Prostate gland (tissue), 2 donors: Measurements from ENCODE around the gene CDHR5.

Experiments
- CTCF ChIP-seq, 4 experiments: fragments of 200-600 bp in 2 of 4; fragments of 450-650 bp in 2 of 4; sonication (generic) in 2 of 4; IDR thresholded peaks; 1 replicate in 3 of 4; 2 replicates in 1 of 4; pipeline ENCODE4 v1.5.1; 2016 to 2019; ENCODE audit warnings: antibody characterized with exemption in 4 of 4, mild to moderate bottlenecking in 2 of 4, moderate library complexity in 2 of 4
- POLR2A ChIP-seq: fragments of 450-650 bp; IDR thresholded peaks from one replicate; pipeline ENCODE4 v1.6.1; 2016; ENCODE audit warnings: antibody characterized with exemption, mild to moderate bottlenecking
- POLR2AphosphoS5 ChIP-seq: sonication (generic); formaldehyde crosslinking; IDR thresholded peaks from one replicate; pipeline ENCODE4 v1.6.1; 2017; ENCODE audit warnings: antibody characterized with exemption

GRCh38 chr11:659532-660085 lies 34.9 kb upstream of the CDHR5 start:
- TF ChIP-seq POLR2A (no peak), CTCF (IDR thresholded peaks at IDR 0.05) (no peak), POLR2AphosphoS5 (no peak)
